GM19438 (cell line): Measurements from ENCODE around the gene STIM1.
"Not testable (repeated sequence)": the region's sequence is repeated elsewhere in the genome, so short reads cannot be mapped to it uniquely, and the experiment has no call there.

Source experiments
- ATAC-seq: cut with Tn5 transposase; IDR thresholded peaks from one replicate; pipeline ENCODE4 v1.9.1; 2021; ENCODE audit warnings: low read depth; ENCODE audit not compliant: unreplicated experiment

Gene STIM1

DNA sequence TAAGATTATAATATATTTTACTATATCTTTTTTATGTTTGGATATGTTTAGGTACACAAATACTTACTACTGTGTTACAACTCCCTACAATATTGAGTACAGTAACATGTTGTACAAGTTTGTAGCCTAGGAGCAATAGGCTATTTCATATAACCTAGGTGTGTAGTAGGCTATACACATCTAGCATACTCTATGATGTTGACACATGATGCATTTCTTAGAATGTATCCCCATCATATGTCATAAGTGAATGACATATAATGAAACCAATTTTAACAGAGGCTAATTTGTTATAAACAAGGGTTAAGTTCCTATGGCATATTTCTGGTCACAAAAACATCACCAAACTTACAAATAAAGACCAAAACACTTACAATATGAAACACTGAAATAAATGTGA lies 152.7 kb downstream of the STIM1 start:
- ATAC-seq, result no peak

DNA sequence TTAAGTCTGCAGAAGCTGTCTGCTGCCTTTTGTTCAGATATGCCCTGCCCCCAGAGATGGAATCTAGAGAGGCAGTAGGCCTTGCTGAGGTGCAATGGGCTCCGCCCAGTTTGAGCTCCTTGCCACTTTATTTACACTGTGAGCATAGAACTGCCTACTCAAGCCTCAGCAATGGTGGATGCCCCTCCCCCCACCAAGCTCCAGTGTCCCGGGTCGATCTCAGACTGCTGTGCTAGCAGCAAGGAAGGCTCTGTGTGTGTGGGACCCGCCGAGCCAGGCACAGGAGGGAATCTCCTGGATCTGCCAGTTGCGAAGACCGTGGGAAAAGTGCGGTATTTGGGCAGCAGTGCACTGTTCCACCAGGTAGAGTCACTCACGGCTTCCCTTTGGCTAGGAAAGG lies 161.1 kb downstream of the STIM1 start:
- not testable (repeated sequence) for ATAC-seq

DNA sequence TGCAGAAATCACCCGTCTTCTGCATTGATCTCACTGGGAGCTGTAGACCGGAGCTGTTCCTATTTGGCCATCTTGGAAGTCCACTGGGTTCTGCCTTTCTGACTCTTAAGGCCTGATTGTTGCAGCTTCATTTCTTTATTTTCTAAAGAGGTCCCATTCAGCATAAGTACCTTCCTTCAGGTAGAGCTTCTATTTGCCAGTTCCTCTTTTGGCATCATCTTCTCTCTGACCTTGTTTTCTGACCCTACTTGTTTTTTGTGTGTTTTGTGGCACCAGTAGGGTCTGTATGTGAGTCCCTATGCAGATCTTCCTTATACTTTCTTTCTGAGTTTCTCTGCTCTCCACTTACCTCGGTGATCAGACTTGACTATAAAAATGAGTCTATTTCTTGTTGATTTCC lies 161.7 kb downstream of the STIM1 start:
- ATAC-seq, result no peak

DNA sequence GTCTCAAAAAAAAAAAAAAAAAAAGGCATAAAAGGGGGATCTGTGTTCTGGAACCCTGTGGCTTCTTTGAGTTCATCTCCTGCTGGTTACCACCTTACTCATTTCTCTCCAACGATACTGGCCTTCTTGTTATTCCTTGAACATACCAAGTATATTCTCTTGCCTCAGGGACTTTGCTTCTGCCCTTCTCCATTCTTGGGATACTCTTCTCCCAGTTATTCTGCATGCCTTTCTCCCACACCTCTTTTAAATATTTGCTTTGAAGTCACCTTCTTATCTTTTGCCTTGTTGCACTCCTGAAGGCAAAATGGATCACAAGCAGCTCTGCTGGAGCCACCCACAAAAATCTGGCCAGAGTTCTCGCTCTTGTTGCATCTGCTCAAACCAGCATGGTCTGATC lies 163.2 kb downstream of the STIM1 start:
- no peak for ATAC-seq

DNA sequence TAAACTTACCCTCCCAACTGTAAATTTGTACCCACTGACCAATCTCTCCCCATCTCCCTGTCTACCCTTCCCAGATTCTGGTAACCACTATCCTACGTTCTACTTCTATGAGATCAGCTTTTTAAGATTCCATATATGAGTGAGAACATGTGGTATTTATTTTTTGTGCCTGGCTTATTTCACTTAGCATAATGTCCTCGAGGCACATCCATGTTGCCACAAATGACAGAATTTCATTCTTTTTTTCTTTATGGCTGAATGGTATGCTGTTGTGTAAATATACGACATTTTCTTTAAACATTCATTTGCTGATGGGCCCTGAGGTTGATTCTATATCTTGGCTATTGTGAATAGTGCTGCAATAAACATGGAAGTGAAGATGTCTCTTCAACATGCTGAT lies 164.4 kb downstream of the STIM1 start:
- no peak for ATAC-seq

DNA sequence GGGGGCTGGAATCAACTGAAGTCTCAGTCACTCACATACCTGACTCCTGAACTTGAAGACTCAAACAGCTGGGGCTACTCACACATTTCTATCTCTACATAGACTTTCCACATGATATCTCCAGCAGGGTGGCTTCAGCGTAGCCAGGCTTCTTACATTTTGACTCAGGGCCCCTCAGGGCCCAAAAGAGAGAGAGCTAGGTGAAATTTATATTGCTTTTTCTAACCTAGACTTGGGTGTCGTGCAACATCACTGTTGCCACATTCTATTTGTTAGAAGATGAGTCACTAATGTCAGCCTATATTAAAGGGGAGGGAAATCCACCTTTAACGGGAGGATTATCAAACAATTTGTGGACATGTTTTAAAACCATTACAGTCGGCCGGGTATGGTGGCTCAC lies 167.2 kb downstream of the STIM1 start:
- ATAC-seq, result no peak

DNA sequence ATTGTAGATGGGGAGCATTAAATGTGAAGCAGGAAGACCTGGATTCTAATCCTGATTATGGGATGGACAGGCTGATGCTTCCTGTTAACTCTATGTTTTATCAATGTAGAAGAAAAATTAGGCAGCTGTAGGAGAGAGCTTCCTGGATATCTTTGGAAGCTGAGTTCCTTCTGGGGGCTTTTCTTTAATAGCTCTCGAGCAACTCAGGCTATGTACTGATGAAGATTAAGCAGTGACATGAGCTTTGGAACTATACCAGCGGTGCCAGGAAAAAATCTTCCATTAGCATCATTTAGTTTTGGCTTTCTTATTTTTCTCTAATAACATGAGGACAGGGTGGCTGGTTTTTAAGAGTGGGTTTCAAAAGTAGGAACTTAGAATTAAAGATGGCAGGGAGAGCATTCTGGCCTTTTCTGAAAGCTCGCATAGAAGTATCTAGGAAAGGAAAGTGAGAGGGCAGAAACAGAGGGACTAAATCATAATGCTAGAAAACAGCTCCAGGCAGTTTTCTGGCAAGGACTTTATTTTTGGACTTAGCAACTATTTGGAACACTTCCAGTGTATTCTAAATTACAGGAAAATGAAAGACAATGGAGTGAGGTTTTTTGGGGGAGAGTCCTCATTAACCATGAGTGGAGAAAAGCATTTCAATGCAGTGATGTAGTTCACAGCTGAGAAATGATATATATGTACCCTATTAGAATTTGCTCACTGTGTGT lies 169.9 kb downstream of the STIM1 start:
- no peak for ATAC-seq

DNA sequence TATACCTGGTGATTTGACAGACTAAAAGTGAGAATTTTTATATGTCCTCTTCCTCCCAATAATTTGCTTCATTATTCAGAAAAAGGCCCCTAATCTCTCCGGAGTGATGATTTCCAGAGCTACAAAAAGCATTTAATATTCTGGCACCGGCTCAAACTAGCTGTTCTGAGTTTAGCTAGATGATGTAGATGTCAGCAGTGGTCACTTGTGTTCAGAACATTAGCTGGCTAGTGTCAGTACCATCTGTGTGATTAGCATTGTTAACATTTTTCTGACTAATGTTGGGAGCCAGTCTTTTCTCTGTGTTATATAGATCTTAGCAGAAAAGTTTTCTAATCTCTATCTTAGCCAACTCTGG lies 170.5 kb downstream of the STIM1 start:
- ATAC-seq, result no peak

DNA sequence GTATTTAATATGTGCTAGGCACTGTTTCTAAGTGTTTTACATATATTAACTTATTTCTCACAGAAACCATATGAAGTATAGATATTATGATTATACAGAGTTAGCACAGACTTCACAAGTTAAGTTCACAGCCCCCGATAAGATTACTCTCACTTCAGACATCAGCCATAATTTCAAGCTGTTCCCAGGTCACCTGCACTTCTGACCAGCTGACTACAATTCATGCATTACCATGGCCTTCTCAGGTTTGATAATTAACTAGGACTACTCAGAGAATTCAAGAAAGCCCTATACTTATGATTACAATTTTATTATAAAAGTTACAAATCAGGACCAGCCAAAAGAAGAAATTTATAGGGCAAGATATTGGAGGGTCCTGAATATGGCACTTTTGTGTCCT lies 170.9 kb downstream of the STIM1 start:
- ATAC-seq, result no peak

DNA sequence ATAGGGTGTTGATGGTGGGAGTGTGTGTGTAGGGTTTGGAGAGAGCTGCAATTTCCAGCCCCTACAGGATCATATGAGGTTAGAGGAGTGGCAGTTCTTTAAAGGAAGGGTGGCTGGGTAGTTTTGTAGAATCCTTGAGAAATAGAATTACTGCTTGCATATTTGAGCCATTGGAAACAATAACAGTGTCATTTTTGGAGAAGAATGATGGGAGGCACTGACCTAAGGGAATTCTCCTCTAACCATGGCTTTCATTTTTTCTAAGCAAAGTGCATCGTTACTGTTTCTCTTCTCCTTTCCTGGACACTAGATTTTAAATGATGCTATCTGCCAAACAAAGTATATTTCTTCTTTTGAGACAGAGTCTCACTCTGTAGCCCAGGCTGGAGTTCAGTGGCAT lies 172.3 kb downstream of the STIM1 start:
- no peak for ATAC-seq

DNA sequence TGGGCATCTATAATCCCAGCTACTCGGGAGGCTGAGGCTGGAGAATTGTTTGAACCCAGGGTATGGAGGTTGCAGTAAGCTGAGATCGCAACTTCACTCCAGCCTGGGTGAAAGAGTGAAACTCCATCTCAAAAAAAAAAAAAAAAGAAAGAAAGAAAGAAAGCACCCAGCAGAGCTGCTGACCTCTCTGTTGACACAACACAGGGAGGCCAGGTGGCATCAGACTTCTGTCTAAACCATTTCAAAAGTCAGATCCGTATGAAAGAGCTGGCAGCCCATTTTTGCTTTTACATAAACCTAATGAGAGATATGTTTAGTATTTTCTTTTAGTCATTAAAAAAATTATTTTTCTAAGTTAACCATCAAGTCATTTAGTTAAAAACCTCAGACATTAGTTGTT lies 174.7 kb downstream of the STIM1 start:
- no peak for ATAC-seq

DNA sequence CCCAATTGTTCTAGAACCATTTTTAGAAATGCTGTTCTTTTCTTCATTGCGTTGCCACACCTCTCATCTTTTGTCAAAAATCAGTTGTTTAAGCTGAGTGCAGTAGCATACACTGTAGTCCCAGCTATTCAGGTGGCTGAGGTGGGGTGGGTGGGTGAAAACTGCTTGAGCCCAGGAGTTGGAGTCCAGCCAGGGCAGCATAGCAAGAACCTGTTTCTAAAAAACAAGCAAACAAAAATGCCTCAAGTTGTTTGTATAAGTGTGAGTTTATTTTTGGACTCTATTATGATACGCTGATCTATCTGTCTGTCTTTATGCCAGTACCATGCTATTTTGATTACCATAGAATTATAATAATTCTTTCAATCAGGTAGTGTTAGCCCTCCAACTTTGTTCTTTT lies 176.6 kb downstream of the STIM1 start:
- ATAC-seq, result no peak

DNA sequence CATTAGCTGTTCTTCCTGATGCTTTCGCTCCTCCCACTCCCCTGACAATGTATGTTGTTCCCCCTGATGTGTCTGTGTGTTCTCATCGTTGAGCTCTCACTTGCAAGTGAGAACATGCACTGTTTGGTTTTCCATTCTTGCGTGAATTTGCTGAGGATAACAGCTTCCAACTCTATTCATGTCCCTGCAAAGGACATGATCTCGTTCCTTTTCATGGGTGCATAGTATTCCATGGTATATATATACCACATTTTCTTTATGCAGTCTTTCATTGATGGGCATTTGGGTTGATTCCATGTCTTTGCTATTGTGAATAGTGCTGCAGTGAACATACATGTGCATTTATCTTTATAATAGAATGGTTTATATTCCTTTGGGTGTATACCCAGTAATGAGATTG lies 180.5 kb downstream of the STIM1 start:
- no peak for ATAC-seq

DNA sequence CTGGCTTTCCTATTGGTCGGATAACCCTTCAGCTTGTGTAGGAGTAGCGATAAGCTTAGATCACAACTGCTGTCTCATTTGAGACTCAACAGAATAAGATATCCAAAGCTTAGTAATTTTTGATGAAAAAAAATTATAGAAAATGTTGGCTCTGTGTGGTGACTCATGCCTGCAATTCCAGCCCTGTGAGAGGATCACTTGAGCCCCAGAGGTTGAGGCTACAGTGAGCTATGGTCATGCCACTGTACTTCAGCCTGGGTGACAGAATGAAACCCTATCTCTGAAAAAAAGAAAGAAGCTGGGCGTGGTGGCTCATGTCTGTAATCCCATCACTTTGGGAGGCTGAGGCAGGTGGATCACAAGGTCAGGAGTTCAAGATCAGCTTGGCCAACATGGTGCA lies 183.5 kb downstream of the STIM1 start:
- no peak for ATAC-seq

DNA sequence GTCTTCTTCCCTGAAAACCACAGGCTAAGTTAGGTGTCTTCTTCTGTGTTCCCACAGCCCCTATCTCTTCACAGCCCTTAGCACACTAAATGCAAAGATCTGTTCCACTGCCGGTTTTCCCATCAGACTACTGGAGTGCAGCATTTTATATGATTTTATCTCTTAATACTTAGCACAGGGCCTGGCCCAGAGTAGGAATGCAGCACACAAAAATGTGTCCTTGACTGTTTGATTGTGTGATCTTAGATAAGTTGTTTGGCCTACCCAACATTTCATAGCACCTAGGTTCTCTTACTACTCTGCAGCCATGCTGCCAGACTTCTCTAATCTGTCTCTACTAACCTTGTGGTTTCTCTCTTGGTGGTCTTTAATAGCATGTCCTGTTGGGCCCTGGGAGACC lies 185.0 kb downstream of the STIM1 start:
- ATAC-seq, result no peak

DNA sequence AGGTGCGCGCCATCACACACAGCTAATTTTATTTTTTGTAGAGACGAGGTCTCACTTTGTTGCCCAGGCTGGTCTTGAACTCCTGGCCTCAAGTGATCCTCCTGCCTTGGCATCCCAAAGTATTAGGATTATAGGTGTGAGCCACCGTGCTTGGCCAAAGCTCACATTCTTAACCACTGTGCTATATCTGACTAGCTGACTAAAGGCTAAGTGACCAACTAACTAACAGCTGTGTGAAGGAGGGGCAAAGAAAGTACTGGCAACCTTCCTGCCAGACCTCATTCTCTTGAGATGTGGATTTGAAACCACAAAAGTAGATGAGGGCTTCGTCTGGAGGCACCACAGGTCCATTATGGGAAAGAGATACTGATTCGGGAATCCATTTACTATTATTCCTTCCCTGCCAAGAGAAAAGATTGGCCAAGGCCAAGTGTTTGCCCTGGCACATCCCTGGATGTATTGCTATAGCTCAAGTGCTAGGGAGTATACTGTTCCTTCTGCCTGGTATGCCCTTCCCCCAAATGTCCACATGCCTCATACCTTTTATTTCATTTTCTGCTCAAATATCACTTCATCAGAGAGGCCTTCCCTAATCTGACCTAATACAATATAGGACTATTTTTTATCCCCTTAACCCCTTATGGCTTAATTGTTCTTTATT lies 186.4 kb downstream of the STIM1 start:
- ATAC-seq, result no peak

DNA sequence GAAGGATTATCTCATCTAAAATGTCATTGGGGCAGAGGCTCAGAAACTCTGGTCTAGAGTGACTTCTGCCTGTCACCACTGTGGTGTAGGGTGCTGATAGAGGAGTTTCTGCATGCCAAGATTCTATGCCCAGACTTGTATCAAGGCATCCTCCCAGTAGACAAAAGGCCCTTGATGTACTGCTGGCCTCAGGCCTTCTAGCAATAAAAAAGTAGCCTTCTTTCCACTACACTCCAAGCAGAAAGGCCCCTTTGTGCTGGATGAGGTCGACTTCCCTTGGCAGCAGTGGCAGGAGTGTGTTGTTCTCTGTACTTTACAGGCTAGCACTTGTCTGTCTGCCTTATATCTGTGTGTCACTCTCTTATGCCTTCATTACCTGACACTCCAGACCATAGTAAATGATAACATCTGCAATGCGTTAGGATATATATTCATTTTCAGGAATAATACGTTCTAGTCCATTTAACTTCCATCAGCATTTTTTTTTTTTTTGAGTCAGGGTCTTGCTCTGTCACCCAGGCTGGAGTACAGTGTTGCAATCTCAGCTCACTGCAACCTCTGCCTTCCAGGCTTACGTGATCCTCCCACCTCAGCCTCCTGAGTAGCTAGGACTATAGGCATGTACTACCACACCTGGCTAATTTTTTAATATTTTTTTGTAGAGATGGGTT lies 189.6 kb downstream of the STIM1 start:
- ATAC-seq, result no peak

DNA sequence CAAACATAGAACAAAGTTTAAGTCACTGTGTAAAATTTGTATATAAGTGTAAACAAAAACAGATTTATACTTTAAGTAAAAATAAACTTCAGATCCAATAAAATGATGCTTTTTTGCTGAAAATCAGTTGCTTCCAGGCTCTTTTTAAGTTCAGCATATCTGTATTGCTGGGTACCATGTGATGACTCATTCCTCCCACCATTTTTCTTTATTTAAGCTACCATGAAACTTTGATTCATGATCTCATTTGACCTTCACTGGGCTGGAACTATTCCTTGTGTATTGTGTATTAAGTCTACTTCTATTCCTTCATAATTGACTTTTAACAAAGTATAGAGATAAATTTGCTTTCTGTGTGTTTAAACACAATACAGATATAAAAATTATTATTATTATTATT lies 192.9 kb downstream of the STIM1 start:
- ATAC-seq, result no peak

DNA sequence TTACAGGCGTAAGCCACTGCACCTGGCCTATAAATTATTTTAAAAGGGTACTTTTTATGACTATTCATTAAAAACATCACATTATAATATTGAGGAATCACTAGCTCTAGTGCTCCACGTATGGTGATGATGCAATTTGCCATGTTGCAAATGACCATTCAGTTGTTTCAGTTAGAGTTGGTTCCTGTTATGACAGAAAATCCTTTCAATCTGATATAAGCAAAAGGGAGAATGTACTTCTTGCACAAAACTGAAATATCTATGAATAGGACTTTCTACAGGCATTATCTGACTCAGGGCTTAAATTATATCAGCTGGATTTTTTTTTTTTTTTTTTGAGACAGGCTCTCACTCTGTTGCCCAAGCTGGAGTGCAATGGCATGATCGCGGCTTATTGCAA lies 193.5 kb downstream of the STIM1 start:
- no peak for ATAC-seq

DNA sequence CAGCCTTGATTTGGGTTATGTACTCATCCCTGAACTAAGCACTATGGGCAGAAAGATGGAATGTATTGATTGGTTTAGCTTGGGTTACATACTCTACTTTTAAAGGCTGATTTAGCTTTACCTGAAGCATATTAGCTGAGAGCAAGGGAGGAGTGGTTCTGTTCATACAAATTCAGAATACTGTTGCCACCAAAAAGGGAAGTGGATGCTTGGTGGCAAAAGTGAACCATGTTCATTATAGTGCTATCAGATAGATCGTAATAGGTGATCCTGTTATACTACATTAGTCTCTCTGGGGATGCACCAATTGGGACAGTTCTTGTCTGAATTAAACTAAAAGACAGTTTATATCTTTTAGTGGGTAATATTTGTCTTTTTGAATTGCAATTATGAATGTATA lies 194.7 kb downstream of the STIM1 start:
- no peak for ATAC-seq

DNA sequence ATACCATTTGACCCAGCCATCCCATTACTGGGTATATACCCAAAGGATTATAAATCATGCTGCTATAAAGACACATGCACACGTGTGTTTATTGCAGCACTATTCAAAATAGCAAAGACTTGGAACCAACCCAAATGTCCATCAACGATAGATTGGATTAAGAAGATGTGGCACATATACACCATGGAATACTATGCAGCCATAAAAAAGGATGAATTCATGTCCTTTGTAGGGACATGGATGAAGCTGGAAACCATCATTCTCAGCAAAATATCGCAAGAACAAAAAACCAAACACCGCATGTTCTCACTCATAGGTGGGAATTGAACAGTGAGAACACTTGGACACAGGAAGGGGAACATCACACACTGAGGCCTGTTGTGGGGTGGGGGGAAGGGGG lies 197.7 kb downstream of the STIM1 start:
- not testable (repeated sequence) for ATAC-seq

DNA sequence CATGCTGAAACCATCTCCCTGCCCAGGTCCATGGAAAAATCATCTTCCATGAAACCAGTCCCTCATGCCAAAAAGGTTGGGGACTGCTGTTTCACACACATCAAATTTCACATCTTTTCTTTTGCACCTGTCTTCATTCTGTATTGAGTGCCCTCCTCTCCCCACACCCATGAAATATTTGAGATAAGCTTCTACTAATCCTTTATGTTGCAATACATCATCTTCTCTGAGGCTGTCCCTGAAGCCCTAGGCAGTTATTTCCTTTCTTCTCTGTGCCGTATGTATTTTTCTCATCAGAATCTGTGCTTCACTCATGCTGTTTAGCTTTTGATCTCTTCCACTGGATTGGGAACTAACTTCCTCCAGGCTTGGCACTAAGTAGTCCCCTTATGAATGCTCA lies 199.2 kb downstream of the STIM1 start:
- ATAC-seq, result no peak
